Retina (tissue), 1 donor: Measurements from ENCODE around the gene FAM3C.
A peak's percentile ranks its signal among the peaks of the same experiment; 100 is the strongest.
"Not testable (repeated sequence)": the region's sequence is repeated elsewhere in the genome, so short reads cannot be mapped to it uniquely, and the experiment has no call there.

ENCODE experiments used
- DNase-seq: peaks from one replicate; pipeline ENCODE4 v3.0.0-alpha.2; 2016

Gene FAM3C

DNA sequence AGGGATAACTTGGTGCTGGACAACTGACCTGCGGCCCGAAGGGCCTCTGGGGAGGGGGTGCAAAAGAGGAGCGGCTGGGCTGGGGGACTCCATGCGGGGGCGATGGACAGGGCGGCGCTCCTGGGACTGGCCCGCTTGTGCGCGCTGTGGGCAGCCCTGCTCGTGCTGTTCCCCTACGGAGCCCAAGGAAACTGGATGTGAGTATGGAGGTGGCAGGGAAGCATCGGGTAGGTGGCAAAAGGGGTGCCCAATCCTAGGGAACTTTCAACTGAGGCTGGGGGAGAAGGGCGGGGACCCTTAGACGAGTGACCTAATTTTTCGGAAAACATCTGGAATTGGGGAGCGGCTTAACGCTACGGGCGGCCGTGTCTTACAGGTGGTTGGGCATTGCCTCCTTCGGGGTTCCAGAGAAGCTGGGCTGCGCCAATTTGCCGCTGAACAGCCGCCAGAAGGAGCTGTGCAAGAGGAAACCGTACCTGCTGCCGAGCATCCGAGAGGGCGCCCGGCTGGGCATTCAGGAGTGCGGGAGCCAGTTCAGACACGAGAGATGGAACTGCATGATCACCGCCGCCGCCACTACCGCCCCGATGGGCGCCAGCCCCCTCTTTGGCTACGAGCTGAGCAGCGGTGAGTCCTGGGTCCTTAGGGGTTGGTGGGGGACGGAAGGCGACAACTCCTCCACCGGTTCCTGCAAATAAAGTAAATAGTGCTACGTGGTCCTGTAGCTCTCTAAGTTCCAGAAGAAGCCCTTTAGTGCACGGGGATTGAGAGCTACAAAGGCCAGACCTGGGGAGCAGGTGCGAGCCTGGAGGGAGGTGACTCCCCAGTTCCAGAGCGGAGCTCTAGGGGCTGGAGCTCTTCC lies 66.7 kb downstream of the FAM3C start:
- peak; percentile 67 for DNase-seq

DNA sequence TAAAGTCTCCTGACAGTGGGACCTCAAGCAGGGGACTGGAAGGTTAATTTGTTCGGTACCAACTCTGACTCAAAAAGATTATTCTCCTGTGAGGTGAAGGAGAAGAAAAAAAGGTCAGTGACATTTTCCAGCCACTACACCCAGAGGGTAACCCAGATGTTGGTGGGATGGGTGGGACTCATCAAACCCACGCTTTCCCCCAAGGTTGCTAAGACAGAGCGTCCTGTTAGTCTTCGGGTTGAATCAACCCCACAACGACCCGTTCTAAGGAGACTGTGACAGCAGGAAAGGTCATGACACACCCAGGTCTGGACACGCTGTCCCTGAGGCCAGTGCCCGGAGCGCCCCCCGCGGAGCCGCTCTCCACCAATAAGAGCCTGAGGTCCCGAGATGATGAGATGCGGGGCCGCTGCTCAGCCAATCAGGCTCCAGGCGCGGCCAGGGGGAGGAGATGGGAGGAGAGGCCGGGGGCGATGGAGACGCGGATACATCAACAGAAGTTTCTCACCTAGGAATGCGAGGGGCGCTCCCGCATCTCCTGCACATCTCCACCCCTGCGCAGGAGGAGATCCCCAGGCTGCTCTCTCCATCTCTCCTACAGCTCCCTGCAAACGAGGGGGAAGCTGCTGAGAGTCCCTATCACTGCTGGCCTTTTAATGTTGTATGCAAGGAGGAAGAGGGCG lies 67.5 kb downstream of the FAM3C start, which contains the start of gene WNT16:
Gene WNT16, plus strand, starts transcription at position 493 of the 683 bp plus-strand sequence. CDS start 293 bp downstream, outside the sequence.
- peak; percentile 75 for DNase-seq

- no peak for DNase-seq
Observed at GRCh38 chr7:121327671-121328070, 68.4 kb downstream of the FAM3C start.

DNA sequence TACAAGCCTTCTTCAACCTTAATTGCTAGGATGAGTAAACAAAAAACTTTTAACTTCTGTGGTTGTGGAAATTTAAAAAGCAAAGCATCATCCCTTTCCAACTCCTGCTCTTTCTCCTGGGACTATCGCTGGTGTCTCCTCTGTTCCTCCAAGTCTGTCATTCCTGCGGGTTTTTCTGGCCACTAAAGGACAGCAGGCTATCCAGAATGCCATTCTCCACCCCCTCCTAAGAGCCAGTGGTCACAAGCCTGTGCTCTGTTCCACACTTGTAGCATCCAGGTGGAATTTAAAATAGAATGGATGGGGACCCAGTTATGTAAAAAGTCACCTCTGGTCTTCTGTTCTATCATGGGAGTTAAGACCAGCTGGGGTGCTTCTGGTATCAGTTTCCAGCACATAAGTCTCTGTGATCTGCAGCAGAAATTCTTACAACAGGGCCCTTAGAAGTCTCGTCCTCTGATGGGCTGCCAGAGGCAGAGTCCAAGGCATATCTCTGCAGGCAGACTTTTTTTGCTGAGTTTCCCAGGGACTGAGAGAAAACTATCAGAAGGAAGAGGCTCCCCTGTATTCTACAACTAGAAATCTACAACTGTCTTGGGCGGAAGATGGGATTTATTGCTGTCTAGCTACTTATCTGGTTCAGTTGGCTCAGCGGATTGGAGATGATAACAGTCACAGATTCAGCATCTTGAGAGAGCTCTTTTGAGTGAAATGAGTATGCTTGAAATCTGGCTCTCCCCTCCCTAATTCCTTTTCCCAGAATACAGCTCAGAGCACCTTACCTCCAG lies 72.4 kb downstream of the FAM3C start:
- DNase-seq = no peak

DNA sequence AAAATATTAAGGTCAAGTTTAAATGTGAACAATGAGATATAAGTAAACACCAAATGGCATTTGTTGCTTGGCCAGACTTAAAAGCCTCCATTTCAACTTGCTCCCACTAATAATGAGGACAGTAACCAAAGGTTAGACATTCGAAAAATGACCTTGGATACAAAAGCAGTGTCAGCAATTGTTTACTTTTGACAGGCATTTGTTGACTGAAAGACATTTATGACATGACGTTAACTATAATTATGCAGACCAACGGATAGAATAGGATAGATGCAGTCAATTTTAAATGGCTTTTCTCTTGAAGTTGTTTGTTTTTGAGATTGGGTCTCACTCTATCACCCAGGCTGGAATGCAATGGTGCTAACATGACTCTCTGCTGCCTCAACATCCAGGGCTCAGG lies 73.6 kb downstream of the FAM3C start:
- no peak for DNase-seq

- not testable (repeated sequence) for DNase-seq
Observed at GRCh38 chr7:121315170-121315569, 80.9 kb downstream of the FAM3C start.

GRCh38 chr7:121313793-121314676 lies 82.1 kb downstream of the FAM3C start:
- DNase-seq = no peak

DNA sequence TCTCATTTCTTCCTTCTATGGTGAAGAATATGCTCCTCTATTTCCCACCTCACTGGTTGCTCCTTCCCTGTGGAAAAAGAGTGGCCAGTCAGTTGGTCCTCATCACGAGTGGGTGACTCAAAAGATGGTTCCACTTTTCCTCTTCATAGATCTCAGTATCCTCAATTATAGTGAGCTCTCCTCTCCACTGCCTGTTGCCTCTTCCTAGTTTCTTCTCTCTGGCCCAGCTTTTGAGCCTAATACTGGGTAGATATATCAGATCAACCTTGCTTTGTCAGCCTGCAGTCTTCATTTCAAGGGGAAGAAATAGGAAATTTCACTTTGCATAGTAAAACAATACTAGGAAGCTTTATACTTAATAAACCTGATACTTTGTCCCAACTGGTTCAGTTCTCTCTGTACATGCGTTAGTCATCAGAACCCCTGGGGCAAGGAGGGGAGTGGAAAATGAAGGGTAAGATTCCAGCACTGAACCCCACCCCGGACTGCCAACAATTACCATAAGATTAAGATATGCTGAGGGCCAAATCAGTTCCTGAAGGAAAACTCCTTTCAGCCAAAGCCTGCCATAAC lies 82.8 kb downstream of the FAM3C start:
- DNase-seq = no peak

- DNase-seq = no peak
Observed at GRCh38 chr7:121307021-121307574, 89.0 kb downstream of the FAM3C start.

- DNase-seq = no peak
Observed at GRCh38 chr7:121306565-121306964, 89.5 kb downstream of the FAM3C start.

GRCh38 chr7:121305109-121305508 lies 91.0 kb downstream of the FAM3C start:
- DNase-seq = no peak

GRCh38 chr7:121304102-121304658 lies 91.9 kb downstream of the FAM3C start:
- DNase-seq = no peak

DNA sequence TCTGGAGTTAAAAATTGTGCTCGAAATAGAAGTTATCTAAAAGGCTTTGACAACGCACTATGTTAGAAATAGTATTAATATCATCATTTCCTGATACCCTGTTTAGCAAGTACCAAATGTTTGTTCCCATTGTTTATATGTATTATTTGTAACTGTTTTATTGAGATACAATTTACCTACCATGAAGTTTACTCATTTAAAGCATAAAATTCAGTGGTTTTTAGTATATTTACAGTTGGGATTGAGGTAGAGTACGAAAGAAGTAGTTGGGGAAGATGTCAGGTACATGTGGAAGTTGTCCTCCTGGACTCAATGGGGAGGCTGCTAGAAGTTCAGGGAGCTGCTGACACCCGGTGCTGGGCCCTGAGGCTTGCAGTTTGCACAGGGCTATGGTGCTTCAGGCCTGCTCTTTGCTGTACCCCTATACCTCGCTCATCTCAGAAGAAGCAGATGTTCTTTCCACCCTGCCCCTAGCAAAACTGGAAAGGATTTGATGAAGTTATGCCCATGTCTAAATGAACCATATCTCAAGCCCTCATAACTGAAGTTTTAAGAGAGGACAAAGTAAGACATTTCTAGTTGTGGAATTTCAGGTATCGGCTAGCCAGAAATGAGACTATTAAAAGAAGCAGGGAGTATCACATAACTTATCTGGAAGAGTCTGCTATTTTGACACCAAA lies 92.5 kb downstream of the FAM3C start:
- no peak for DNase-seq

DNA sequence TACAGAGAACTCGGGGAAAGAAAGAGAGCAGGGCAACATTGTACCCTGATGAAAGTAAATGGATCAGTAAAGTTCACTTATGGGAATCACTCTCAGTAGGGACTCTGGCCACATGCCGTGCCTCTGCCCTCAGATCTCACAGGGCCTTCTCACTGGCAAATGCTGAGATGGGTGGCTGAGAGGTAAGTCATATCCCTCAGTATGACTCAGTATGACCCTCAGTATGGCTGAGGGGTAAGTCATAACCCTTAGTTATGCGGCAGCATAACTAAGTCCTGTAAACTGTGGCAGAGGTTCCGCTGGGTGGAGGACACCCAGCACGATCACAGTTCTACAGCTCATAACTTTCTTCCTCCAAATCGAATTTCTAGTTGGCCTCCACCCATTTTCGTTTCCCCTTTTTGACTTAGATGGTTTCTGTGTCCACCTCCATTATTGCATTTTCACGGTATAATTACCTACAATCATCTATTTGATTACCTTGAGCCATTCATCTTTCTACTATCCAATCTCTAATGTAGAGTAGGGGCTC lies 93.8 kb downstream of the FAM3C start:
- no peak for DNase-seq

- no peak for DNase-seq
Observed at GRCh38 chr7:121301446-121302213, 94.5 kb downstream of the FAM3C start.

GRCh38 chr7:121300685-121301420 lies 95.3 kb downstream of the FAM3C start:
- DNase-seq = no peak
